Immature natural killer cell (primary cell): ENCODE measurements around the gene ITGB5. TPM values are rescaled to one million over a fixed set of nuclear protein-coding genes. Genes with fewer than 3 reads are reported as not detected.

Experiments
- polyA plus RNA-seq, 3 donors: library from polyadenylated mRNA; unstranded; fragments of 300-500 nt; fragmentation: Illumina TruSeq; gene quantifications; one replicate each; pipeline ENCODE4 v1.2.3, GENCODE V29; 2021

Gene ITGB5
- polyA plus RNA-seq, 3 donors from 2014 or later: 0.52 to 1.1 TPM; not detected in 1

Other genes starting within 250 kb of the ITGB5 start
- gene UMPS, start 156.9 kb downstream of the ITGB5 start, polyA plus RNA-seq: 10 to 100 TPM; 10.5 to 24.1 (median 10.6) TPM
- gene MUC13, start 47.4 kb upstream of the ITGB5 start, polyA plus RNA-seq: not detected
- 10 to 100 TPM in 1 of 3 donors, 1 to 10 TPM in 2; 2.1 to 12.1 (median 4.9) TPM for gene HEG1, start 168.6 kb upstream of the ITGB5 start, polyA plus RNA-seq